NCI-H1694 (cell line): Measurements from ENCODE around the gene KATNB1.
"Not testable (repeated sequence)": the region's sequence is repeated elsewhere in the genome, so short reads cannot be mapped to it uniquely, and the experiment has no call there.

ENCODE experiments used
- DNase-seq: peaks from one replicate; lab custom pipeline; 2025; lab: John Stamatoyannopoulos, UW

The KATNB1 gene

DNA sequence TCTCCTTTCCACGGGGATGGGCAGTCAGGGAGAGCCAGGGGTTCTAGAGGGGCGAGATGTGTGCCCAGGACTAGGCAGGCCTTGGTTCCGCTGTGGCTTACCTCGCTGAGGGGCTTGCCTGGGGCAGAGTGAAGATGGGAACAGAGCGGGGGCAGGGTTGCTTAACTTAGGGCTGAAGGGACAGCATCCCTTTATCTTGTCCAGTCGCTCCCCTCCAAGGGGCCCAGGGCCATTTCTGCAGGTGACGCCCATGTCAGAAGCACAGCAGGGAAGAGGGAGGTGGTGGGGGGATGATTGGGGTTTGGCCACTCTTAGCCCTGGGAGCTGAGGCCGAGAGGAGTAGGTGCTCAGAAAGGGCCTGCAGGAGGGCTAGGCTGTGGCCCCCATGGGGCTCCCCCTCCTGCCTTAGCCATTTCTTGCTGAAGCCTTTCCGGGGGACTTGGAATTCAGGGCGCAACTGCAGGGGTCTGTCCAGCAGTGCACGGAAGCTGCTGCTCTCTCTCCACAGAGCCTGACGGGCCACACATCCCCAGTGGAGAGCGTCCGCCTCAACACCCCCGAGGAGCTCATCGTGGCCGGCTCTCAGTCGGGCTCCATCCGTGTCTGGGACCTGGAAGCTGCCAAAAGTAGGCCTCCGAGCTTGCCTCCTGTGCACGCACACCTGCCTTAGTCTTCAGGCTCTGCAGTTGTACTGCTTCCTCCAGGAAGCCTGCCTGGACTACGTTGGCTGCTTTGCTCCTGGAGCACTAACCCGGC, 8.5 kb downstream of the KATNB1 start:
- DNase-seq: no peak

DNA sequence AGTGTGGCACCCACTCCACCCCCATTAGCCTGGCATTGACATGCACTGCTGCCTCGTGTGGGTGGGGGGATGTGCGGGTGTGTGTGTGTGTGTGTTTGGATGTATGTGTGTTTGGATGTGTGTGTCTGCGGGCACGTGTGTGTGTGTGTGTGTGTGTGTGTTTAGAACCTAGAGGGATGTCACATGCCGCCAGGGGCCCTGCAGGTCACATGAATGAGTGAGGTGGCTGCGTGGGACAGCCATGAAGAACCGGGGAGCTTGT, 9.0 kb downstream of the KATNB1 start:
- DNase-seq: no peak

DNA sequence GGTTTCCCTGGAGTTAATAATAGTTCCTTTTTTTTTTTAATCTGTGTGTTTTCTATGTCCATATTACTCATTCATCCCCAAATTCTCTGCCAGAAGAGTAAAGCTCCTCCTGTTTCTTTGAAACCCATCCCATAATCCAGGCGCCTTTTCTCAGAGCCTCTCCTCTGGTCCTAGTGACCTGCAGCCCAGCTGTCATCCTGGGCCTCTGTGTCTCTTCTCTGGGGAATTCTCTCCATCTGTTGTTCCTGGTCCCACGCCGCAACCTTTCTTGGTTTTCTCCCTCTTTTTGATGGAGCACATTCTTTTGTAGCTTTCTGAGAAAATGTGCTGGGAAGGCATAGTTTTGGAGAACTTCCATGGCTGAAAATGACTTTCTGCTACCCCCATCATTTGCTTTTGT, 10.2 kb downstream of the KATNB1 start:
- DNase-seq: no peak

DNA sequence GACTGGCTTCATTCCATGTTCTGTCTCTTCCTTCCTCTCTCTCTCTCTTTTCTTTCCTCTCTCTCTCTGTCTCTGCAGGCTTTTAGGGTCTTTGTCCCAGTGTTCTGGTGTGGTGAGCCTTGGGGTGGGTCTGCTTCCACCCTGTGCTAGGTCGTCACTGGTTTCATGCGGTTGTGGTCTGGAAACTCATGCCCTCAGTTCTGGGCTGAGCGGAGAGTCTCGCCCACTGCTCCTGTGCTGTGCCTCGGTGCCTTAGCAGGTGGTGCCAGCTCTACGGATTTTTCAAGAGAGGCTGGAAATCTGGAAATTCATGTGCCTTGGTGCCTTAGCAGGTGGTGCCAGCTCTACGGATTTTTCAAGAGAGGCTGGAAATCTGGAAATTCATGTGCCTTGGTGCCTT, 10.7 kb downstream of the KATNB1 start:
- not testable (repeated sequence) for DNase-seq

DNA sequence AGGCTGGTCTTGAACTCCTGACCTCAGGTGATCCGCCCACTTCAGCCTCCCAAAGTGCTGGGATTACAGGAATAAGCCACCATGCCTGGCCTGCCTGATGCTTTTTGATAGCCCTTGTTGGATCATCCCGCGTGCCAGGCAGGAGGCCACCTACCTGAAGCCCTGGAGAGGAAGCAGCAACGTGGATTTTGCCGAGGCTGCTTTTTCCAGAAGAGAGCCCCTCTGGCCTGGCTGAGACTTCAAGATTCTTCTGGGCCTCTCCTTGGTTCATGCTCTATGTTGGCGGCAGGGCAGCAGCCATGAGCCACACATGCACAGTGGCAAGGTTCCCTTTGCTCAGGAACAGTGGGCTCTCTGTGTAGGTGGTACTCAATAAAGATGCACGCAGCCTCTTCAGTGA, 11.5 kb downstream of the KATNB1 start:
- DNase-seq: no peak

DNA sequence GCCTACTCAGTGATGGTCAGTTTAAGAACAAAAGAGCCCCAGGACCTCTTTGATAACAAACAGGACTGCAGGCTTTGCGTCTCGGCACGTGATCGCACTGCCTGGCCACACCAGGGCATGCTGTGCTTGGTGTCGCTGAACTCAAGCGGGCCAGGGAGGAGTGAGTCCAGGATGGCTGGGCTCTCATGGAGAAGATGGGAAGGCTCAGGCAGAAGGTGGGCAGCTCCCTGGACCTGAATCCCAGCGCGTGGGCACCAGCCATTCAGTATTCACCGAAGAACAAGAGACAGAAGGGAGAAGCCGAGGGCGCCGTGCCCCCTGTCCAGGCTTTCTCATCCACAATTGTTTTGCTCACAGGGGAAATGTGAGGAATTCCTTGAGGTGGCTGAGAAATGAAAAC, 11.9 kb downstream of the KATNB1 start:
- no peak for DNase-seq

DNA sequence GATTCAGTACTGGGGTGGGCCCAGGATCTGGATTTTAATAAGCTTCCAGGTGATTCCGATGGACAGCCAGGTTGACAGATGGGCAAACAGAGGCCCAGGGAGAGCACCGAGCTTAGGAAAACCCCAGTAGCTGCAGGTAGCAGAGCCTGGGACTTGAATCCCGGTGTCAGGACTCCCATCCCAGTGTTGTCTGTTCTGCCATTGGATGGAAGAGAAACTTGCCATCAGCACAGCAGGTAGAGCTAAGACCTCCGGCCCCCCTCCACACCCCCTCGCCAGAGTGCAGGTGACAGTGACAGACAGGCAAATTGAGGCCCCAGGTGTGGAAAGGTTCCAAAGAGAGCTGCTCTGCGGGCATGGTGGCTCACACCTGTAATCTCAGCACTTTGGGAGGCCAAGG, 12.4 kb downstream of the KATNB1 start:
- no peak for DNase-seq

DNA sequence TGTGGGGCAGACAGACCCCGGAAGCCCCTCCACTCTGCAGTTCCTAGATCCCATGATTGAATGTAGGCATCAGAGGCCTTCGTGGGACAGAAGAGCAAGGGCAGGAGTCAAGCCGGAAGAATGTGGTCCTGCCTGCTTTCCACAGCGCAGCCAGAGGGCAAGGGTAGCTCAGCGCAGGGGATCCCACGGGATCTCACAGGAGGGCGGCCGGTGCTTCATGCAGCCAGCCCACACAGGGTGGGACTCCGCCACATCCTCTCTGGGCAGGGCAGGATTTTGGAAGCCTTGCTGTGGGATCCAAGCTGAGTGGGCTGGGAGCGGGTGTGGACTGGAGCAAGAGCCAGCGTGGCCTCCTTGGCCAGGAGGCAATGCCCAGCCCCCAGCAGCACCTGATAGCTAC, 13.0 kb downstream of the KATNB1 start:
- no peak for DNase-seq

DNA sequence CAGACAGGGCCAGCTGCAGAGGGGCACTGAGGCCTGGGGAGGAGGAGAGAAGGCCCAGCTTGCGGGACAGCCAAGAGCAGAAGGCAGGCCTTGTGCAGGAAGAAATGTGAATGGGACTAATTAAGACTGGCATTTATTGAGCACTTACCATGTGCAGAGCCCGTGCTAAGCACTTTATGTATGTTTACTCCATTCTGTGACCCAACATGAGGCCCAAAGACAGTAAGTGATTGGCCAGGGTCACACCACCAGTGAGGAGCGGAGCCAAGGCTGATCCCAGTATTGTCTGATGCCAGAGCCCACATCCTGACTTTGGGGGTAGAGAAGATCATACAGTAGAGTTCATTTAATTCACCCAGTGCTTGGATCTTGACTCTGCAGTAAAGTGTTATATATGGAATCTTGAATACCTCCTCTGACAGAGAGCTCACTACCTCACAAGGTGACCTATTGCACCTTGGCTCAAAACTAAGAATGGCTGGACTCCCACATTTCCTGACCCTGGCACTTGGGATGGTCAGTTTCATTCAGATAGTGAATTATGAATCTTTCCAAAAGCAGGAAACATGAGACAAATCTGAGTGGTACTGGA, 13.6 kb downstream of the KATNB1 start:
- DNase-seq: no peak

DNA sequence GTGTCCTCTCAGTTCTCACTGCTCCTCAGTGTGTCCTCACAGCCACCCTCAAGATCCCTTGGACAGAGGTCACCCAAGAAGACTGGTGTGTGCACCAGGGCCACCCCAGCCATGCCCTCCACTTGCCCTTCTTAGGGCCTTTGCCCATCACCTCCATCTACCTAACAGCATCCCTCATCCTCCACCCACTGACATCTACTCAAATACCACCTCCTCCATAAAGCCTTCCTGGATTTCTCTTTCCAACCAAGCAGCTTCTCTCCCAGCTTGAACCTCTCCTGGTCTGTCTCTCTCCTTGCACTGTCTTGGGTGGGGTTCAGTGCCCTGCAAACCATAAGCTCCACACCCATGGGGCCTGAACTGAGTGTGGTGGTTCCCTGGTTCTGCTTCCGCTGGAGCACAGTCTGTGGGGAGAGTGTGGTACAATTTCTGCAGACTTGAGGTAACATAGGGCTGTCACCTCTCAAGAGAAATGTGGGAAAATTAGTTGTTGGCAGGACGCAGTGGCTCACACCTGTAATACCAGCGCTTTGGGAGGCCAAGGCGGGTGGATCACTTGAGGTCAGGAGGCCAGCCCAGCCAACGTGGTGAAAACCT, 14.4 kb downstream of the KATNB1 start:
- DNase-seq: no peak

DNA sequence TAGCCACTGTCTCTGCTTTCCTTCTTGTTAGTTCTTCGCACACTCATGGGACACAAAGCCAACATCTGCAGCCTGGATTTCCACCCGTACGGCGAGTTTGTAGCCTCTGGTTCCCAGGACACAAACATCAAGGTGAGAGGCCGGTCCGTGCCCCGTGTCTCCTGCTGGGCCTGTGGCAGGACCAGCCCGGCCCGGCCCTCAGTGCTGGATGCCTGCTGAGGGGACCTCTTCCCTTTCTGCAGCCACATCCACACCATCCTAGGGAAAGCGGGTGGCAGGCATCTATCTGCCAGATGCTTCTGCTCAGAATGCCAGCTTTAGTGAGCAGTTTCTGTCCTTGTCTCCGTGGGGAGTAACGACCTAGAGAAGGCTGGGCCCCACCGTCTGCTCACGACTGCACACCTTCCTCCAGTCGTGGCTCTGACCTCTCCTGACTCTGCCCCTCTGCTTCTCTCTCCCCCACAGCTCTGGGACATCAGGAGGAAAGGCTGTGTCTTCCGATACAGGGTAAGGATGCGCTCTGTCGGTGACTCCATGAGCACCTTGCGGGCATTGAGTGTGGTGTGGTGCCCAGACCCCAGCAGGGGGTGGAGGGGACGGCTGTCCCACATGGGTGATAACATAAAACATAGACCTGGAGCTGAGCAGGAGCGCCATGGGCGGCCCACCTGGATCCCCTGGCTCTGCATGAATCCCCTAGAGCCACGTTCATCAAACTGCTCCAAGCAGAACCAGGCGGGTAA, 15.4 kb downstream of the KATNB1 start:
- DNase-seq: no peak

DNA sequence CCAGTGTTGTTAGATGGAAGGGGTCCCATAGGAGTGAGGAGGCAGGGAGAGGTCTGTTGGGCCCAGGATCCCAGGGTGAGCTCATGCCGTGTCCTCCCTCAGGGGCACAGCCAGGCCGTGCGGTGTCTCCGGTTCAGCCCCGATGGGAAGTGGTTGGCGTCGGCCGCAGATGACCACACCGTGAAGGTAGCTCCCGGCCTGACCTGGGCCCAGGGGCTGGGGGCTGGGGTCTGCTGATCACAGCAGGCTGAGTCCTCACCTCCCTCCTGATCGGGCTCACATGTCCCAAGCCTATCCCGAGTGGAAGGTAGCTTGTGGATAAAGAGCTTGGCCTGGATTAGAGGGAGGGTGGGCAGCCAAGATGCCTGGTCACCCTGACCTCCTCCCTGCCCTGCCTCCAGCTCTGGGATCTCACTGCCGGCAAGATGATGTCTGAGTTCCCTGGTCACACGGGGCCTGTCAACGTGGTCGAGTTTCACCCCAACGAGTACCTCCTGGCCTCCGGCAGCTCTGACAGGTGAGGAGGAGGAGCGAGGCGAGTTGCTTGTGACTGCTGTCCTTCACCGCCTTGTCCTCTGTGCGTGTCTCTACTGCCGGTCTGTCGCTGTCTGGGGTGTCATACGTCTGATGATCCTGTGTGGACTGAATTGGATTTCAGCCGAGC, 16.1 kb downstream of the KATNB1 start:
- no peak for DNase-seq

DNA sequence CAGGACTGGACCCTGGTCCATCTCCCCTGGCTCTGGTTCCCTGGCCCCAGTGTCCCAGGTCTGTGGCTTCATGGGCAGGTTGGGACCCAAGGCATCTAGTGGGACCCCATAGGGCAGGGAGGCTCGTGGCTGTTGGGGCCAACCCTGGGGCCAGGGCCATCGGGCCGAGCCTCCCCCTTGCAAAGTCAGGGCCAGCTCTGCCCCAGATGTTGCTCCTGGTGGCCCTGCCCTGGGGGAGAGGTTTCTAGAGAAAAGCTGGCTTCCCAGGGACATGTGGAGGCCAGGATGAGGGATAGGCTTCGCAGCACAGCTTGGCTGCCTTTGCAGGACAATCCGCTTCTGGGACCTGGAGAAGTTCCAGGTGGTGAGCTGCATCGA, 16.6 kb downstream of the KATNB1 start:
- no peak for DNase-seq

DNA sequence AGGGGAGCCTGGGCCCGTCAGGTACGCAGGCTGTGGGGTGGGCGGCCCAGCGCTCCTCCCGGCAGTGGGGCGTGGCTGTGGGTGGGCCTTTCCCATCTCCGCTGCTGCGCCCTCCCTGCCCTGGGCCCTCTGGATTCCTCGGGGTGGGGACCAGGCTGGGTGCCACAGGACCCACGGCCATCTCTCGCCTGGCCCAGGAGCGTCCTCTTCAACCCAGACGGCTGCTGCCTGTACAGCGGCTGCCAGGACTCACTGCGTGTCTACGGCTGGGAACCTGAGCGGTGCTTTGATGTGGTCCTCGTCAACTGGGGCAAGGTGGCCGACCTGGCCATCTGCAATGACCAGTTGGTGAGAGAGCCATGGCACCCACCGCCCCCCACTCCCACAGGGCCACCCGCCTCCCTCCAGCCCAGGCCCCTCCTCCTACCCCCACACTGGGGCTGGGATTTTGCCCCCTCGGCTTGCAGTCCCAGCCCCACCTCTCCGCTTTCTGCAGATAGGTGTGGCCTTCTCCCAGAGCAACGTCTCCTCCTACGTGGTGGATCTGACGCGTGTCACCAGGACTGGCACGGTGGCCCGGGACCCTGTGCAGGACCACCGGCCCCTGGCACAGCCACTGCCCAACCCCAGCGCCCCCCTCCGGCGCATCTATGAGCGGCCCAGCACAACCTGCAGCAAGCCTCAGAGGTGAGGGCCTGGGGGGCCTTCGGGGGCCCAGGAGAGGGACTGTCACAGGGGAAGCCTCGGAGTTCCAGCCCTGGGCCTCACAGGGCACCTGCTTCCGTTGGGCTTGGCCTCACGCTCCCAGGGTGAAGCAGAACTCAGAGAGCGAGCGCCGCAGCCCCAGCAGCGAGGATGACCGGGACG, 17.2 kb downstream of the KATNB1 start:
- no peak for DNase-seq

DNA sequence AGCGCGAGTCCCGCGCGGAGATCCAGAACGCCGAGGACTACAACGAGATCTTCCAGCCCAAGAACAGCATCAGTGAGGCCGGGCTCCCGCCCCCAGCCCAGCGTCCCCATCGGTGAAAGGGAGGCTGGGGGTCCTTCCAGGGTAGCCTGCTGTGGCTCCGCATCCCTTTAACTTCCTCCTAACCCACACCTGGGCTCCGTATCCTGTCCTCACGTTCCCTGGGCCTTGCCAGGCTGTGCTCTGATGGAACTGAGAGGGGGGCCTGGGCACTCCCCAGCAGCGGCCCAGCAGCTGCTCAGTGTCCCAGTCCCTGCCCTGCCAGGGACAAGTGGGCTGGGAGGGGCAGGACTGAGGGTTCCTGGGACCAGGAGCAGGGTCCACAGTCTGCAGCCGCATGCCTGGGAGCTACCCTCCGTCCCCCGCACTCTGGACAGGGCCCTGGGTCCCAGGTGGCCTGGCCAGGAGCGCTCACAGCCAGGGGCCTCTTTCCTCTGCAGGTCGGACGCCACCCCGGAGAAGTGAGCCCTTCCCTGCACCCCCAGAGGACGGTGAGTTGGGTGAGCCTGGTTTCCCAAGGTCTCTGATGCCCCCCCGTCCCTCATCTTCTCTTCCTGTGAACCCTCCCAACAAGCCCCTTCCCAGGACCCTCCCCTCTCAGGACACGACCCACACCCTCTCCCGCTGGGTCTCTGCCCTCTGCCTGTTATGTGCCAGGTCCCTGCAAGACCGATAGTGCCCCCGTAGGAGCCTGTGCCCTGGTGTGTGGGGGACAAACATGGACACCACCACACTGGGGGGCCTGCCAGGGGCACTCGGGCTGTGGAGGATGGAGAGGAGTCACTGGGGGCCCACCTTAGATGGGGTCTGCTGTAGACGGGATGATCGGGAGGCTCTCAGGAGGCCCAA, 18.1 kb downstream of the KATNB1 start:
- no peak for DNase-seq

DNA sequence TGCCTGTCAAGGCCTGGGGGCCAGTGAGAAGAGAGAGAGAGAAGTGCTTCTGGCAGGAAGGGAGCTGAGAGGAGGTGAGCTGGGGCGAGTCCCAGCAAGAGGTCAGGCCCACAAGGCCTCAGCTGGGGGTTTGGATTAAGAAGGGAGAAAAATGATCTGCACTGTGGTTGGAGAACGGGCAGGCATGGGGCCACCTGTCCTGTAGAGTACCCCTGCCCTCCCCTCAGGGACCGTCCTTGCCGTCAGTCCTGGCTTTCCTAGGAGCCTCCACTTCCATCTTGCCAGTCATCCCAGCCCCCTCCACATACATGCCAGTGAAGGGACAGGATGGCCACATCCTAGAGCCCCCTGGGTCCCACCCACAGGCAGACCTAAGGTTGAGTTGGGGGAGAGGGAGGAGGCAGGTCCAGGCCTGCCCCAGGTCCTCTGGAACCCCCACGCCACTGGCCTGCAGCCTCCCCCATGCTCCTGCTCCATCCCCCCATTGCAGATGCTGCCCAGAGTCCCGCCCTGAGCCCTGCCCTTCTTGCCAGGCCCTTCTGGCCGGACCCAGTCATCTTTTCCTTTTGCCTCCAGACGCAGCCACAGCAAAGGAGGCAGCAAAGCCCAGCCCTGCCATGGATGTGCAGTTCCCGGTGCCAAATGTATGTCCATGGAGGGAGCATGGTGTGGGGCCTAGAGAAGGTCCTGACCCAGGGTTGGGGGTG, 18.9 kb downstream of the KATNB1 start:
- DNase-seq: no peak

DNA sequence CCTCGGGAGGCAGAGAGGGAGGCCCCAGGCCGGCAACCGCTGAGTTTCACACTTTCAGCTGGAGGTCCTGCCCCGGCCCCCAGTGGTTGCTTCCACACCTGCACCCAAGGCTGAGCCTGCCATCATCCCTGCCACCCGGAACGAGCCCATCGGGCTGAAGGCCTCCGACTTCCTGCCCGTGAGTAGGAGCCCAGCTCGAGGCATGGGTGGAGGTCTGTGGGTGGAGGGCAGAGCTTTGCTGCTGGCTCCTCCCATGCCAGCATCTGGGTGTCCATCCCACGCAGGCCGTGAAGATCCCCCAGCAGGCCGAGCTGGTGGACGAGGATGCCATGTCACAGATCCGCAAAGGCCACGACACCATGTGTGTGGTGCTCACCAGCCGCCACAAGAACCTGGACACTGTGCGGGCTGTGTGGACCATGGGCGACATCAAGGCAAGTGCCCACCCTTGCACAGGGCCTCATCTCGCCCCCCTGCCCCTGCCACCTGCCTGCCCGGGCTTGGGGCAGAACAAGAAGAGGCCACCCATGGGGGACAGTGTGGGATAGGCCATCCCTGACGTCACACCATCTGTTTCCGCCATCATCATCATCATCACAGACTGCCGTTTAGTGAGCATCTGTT, 19.6 kb downstream of the KATNB1 start:
- no peak for DNase-seq

DNA sequence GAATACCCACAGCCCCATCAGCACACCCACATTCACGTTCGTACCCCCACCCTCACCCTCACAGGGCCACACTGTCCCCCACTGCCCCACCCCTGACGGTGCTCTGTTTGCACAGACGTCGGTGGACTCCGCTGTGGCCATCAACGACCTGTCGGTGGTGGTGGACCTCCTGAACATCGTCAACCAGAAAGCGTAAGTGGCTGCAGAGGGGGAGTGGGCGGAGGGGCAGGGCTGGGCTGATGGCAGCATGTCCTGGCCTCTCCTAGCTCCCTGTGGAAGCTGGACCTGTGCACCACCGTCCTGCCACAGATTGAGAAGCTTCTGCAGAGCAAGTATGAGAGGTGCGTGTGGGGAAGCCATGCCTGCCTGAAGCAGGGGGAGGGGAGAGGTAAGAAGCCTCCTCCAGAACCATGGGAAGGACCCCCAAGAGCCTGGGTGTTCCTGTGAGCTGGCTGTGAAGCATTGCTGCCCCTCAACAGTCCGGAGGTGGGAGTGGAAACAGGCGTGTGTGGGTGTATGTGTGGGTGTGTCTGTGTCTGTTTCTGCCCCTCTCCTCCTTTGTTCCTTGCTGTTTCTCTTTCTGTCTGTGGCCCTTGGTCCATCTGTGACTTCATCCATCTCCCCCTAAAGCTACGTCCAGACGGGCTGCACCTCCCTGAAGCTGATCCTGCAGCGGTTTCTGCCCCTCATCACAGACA, 20.3 kb downstream of the KATNB1 start:
- DNase-seq: no peak
